ENCODE results near the gene DDRGK1.

The DDRGK1 gene

DNA sequence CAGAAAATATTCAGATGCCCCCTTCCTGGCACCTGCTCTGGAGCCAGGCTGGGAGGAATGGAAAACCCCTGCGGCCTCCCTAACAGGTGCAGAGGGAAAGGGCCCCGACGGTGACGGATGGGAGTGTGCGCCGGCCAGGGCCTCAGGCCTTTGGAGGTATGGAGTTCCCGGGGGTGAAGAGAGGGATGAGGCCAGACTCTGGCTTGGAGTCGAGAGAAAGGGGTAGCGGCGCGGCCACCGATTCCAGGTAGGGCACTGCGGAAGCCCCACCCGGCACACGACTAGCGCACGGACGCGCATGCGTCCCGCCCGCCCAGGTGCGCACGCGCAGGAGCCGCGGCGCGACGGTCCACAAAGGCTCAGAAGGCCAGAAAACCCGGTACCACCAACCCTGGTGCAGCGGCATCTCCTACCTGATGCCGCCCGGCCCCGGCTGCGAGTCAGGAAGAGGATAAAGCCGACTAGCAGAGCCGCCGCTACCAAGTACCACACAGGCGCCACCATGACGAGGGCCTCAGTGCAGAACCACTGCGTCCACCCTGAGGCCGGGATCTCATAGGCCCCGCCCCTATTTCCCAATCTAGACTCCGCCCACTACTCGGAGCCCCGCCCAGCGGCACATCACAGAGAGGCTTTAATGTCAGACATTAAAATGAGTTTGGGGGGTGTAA, at the start of gene DDRGK1:
Gene DDRGK1 (minus strand): TSS at position 559 of the 671 bp plus-strand sequence. CDS start 55 bp downstream, at position 504.
- DNase-seq, result peak; percentile 54

DNA sequence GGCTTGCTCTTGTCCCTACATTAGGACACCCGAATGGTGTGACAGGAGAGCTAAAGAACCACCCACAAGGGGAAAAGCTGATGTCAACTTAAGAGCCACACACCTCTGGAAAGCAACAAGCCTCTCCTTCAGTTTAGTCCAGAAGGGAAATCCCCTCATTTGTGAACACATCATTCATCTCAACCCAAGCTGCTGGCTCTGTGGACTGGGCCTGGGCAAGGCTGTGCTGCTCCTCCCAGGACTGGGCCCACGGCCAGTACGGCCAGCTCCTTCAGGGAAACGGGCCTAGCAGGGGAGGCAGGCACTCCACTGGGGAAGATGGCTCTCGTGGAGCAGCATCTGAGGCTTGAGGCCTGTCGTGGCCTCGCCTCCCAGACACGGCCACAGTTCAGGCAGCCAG, 47.3 kb upstream of the DDRGK1 start:
- no peak for DNase-seq

DNA sequence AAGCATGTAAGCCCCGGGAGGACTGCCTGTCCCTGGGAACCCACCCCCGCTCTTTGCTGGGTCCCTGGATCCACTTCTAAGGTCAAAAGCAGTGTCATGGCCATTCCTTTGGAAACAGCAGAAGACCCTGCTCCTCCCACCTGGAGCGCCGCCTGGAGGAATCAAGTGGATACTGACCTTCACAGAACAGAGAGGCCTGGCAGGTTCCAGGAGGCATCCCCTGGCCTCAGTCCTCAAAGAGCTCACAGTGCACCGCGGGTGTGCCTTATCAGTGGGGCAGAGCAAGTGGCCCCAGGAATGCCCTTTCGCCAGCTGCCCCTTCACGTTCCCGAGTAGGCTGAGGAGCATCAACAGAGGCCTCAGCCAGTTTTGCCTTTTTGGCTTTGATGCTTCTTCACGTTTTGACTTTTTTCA, 45.6 kb upstream of the DDRGK1 start:
- no peak for DNase-seq

DNA sequence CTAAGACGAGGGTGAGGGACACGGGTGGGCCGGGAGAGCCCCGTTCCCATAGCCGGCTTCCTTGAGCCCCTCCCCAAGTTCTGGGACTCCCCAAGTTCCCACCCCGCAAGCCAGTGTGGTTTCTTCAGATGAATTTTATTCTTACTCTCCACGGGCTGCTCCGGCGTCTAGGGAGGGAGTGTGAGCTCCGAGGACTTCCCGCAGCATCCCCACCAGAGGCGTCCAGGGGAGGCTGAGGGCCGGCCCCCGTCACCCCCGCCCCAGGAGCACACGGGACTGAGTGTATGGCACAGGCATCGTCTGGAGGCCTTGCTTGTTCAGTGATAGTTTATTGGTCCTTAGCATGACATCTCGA, 44.5 kb upstream of the DDRGK1 start:
- DNase-seq, result no peak

DNA sequence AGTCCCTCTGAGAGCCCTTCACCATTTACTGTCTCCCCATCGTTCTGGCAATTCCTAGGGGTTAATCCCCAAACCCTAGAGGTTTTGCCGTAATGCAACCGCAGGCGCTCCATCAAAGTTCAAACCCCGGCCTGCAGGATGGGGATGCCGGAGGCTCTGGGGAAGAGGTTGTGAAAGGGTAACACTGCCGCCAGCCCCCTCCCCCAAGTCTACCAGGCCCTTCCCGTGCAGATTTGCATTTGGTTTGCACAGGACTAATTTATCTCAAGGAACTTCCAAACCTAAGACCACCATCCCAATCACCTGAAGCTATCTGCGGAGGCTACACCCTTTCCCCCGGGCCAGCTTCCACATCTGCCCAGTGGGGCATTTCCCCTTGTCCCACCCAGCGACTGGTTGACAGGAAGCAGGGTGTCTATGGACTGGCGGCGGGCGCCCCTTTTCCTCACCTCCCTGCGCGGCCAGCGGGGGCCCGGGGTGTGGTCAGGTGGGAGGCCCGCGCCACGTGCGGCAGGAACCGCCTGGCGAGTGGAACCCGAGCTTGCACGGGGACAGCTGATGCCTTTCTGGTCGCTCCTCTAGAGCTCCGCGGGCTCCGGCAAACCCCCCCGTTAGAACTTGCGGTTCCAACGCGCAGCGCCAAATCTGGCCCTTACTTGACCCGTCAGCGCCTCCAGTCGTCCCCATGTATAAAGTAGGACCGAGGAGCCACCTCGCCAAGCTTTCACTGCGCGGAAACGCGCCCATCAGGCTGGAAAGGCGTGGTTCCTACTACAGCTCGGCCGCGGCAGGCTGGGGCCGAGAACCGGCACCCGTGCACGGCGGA, 43.9 kb upstream of the DDRGK1 start:
- no peak for DNase-seq

DNA sequence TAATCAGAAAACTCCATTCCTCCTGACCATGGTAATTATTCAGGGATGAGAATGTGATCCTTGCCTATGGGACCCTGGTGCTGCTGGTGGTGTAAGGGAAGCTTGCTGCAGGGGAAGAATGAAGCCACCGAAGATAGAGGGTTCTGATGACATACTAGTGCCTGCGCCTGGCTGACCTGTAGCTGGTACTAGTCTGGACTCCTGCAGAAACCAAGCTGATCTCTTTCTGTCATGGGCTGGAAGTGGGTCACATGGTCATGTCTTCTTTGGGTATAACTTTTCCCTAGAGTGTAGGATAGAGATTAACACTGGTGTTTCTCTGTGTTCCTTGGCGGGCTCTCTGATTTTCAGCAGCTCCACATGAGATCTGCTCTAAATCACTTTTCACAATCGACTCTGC, 43.2 kb upstream of the DDRGK1 start:
- no peak for DNase-seq

DNA sequence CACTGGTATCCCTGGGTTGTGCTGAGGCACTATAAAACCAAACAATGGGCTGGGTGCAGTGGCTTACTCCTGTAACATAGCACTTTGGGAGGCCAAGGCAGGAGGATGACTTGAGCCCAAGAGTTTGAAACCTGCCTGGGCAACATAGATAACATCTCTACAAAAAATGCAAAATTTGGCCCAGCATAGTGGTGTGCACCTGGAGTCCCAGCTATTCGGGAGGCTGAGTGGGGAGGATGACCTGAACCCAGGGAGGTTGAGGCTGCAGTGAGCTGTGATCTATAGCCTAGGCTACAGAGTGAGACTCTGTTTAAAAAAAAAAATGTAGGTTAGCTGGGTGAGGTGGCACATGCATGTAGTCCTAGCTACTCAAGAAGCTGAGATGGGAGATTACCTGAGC, 42.2 kb upstream of the DDRGK1 start:
- DNase-seq, result no peak

DNA sequence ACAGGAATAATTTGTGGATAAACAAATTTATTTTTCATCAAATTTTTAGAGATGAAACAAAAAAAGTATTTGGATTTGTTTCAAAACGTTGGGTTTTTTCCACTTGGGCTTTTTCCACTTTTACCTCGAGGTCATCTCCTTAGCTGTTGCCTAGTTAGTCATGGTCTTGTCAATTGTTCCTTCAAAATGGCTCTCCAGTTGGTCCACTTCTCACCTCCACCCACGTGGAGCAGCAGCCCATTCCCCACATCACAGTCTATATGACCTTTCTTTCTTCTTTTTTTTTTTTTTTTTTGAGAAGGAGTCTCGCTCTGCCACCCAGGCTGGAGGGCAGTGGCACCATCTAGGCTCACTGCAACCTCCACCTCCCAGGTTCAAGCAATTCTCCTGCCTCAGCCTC, 41.2 kb upstream of the DDRGK1 start:
- no peak for DNase-seq

DNA sequence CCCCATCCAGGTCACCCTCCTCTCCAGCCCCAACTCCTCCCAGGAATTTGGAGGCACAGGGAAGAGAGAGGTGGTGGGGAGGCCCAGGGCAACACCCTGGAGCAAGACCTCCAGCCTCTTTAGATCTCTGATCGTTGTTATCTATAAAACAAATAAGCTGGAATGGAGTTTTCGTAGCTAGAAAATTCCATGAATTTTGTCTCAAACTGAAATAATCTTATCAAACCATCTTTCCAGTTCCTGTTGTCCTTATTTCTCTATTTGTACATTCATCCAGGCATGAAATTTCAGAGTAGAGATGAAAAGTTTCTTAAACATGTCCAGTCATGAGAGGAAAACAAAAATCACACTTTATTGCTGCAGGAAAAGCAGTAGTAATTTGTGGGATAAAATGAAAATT, 40.7 kb upstream of the DDRGK1 start:
- DNase-seq, result no peak

DNA sequence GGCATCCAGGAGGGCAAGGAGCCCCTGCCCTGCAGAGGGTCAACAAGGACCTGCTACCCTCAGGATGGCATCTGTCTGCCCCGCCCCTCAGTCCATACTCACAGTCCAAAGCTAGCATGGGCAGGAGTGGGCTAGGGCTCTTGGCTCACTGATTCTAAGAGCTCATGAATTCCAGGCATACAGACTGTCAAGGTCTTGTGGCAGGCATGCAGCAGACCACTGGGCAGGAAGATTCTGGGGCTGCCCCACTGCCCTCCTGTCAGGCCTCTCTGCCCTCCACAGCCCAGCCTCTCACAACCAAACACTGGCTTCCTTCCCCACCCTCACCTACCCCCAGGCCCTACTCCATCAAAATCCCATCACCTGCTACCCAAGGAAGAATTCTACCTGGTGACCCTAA, 40.1 kb upstream of the DDRGK1 start:
- no peak for DNase-seq

DNA sequence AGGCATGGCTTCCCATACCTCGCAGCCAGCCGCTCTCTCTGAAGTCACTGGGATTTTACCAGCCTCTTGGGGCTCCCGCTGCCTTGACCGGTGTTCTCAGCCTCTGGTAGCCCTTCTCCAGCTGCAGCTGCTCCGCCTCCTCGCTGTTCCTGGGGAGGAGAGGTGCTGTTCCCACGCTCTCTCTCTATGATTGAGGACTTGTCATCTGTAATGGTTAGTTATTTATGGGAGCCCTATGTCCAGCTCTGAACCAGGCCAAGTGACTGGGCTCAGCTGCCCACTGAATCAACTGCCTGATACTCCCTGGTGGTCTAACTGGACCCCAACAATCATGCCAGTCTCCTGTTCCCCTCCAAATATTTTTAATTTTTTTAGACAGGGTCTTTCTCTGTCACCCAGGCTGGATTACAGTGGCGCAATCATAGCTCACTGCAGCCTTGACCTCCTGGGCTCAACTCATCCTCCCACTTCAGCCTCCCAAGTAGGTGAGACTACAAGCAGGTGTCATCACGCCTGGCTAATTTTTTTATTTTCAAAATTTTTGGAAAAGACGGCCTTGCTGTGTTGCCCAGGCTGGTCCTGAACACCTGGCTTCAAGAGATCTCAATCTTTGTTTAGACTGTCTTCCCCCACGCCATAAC, 39.4 kb upstream of the DDRGK1 start:
- no peak for DNase-seq

DNA sequence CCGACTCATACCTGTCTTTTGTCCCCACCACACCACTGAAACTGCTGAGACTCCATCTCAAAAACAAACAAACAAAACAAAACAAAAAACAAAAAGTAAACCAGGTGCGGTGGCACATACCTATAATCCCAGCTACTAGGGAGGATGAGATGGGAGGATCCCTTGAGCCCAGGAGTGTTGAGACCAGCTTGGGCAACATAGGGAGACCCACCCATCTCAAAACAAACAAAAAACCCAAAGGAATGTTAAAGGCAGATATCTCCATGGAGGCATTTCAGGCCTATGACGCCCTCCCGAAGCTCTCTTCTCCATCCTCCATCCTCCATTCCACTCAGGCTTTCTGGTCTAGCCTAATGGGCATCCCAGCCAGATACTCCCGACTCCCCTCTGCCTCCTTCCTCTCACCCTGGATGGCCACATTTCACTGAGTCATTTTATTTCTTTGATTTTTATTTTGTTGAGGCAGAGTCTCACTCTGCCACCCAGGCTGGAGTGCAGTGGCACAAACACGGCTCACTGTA, 37.8 kb upstream of the DDRGK1 start:
- DNase-seq, result no peak

DNA sequence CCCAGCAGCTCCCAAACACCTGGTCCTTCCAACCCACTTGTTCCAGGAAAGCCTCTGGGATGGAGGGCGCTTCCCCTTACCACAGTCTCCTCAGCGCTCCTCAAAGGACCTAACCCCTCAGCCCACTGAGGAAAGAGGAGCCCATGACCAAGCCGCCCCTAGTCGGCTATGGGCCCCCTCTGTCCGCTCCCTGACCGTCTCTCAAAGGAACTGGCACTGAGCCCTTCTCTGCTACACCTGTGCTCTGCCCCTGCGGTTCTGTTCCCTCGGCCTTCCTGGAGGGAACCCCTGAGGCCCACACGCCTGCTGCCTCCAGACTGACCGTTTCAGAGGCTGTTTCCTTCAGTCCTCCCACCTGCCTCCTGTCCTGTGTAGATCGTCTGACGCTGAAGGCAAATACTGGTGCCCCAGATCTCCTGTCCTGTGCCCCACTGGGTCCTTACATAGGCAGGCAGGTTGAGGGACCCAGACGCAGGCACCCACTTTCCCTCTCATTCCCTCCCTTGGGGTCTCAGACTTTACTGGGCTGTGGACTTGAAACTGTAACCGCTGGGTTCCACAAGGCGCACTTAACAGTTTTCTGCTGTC, 36.4 kb upstream of the DDRGK1 start:
- no peak for DNase-seq

DNA sequence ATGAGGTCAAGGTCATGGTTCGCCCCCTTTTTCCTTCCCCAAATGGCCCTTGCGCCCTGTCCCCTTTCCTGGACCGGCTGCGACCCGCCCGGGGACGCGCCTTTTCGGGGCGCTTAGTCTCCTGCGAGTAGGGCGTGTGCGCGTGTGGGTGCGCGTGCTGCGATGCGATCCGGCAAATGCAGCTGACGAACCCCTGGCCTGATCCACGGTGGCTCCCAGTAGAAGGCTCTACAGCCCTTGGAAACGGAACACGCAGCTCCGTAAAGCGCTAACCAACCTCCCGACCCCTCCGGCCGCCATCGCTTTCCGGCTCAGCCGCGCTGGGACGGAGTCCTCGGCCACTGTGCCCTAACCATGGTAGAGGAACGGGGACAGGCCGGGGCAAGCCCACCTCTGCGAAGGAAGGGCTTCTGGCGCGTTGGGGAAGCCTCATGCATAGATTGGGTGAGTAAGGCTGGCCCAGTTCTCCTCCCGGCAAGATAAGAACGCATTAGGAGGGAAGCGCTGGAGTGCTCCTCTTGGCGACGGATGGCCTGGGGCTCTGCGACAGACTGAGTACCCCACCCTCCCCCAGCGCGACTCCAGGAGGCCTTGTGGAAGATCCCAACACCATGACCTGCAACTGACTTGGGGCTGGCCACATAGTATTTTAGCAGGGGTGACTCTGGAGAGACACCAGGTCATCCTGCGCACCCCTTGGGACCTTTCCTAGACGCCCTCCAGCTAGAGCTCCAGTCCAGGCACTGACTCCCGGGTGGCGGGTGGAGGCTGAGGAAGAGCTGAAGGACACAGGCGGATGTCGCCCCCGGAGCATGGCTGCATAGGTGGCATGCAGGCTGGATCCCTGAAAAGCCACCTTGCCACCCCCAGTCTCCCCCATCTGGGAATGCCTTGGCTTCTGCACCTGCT, 35.6 kb upstream of the DDRGK1 start:
- DNase-seq, result no peak

DNA sequence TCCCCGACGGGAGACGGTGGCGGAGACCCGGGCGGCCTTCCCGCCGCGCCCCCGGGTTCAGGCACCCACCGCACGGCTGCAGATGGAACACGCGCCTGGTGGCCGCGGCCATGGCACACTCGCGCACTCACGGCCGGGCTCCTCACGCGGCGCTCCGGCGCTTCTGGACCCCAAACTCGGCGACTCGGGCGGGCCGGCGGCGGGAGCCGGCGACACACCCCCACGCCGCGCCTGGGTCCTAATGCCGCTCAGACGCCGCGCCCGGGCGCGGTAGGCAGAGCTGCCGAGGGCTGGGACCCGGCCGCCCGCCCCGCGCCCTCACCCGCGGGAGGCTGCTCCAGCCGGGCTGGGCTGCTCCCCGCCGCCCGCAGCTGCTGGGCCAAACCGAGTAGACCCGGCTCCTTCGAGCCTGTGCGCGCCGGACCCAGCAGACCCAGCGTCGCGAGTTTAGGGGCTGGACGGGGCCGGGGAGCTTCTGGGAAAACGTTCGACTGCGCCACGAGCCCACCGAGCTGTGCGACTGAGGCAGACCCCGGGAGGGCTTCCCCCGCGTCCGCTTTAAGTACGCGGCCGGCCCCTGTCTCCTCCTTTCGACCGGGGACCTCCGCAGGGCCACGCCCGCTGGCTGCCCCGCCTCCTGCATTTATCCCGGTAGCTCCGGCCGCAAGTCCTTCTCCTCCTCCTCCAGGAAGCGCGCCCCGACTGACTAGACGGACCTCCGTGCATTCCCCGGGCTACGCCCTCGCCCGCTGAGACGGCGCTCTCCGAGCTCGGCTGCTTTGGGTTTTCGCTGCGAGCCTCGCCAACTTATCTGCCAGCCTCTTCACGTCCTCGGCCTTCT, 34.8 kb upstream of the DDRGK1 start, which contains the start of gene SLC4A11:
Gene SLC4A11 (minus strand): TSS at position 165 of the 841 bp plus-strand sequence. CDS start 53 bp downstream, at position 112.
- no peak for DNase-seq

DNA sequence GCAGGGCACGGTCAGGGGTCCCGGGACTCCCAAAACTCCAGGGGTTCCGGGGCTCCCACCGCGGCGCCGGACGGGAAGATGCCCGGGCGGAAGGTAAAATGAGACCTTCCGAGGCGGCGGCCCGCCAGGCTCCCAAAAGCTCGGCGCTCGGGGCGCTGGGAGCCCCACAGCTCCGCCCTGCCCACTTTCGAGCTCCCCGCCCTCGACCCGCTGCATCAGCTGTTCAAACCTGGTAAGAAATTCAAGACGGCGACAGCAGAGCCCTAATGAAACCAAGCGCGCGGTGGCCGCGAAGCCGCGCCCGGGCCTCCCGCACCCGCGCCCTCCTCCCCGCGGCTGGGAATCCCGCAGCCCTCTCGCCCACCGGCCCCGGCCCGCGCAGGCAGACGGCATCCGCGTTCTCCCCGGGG, 34.1 kb upstream of the DDRGK1 start:
- DNase-seq, result no peak

DNA sequence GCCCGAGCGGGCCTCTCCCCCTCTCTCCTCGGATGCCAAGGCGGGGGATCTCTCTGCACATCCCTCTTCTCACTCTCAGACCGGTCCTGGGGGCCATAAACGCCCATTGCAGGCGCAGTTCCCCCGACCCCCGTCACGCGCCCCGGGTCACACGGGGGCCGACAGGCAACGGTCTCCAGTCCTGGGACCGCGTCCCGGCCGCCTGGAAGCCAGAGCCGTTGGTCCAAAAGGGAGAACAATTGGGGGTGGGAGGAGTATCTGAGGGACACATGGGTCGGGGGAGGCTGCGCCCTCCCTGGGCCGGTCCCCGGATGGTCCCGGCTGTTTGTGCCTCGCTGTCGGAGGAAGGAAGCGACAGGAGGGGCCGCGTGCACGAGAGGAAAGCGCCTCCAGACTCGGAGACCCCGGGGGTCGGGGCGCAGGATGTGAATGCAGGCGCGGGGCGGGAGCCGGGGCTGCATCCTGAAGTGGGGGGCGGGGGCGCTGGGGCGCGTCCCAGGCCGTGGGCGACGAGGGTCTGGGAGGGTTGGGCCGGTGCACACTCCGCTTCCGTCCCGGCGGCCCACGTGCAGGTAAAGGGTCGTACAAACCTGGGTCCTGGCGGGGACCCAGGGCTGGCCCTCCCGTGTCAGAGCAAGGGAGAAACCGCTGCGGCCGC, 33.6 kb upstream of the DDRGK1 start:
- no peak for DNase-seq

DNA sequence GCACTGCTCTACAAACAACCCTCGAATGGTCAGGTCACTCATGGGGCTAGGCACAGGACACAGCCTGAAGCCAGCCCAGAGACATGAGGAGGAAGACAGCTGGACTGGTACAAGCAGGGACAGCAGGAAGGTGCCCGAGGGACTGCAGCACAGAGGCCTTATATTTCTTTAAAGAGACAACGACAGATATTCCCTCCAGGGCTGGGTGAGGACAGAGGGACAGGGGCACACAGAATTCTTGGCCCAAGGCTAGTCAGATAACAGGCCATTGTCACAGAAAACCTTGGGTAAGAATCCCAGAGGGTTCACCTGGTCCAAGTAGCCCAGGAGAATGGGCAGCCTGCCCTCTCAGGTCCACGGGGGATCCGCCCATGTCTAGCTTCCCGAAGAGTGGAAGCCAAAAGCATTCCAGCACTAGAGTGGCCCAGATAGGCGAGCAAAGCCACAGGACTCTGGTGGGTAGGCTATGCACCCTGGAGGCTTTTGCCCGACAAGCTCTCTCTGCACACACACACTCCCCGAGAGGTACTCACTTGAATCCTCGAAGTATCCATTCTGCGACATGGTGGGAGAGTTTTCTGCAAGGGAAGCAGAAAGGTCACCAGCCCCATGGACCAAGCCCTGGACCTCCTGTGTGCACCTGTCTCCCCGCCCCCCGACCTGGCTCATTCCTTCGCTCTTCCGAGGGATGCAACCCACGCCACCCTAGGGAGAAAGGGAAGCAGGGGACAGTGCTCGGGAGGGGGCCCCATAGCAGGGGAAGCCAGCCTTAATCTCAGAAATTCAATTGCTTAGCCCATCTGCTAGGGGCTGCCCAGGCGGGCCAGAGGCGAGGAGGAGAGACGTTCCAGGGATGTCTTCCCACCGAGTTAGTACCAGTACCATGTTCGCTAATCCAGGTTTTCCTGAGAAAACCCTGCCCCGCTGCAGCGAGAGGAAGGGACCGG, 32.8 kb upstream of the DDRGK1 start:
- no peak for DNase-seq

DNA sequence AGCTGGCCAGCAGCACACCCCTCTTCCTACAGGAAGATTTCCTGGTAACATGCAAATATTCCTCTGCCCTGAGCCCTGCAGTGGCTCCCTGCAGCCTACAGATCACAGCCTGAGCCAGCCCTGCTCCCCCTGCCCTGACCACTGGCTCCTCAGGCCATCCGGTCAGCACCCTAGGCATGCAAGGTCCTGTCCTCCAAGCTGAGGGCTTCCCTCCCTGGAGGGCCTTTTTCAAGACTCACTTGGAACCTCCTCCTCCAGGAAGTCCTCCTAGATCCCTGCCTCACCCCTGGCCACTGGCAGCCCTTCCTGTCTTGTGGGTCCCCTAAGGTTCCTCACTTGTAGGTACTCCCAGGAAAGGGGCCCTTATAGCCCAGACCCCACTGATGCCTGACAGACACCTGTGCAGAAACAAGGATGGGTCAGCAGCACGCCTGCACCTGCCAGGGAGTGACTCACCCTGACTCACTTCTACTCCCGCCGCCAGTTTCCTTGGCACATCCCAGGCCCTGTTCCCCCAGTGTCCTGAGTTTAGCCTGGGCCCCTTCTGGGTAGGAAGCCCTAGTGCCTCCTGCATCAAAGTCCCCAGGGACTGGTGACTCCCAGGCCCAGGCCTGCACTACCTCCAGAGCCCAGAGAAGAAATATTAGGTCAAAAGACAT, 31.3 kb upstream of the DDRGK1 start:
- no peak for DNase-seq
